Bronchial epithelial cell (primary cell): ENCODE results near the gene NIPA2. TPM values are rescaled to one million over a fixed set of nuclear protein-coding genes. Genes with fewer than 3 reads are reported as not detected.

Experiments used
- DNase-seq: peaks from one replicate; pipeline ENCODE4 v3.0.0-alpha.2; 2010; ENCODE audit warnings: low read depth
- FAIRE-seq: peaks from 2 replicates; lab custom pipeline; 2011; peaks lifted over from hg19 to GRCh38; lab: Jason Lieb, UNC
- H3K27me3 ChIP-seq: 2 replicates; pipeline ENCODE4 v1.5.1; 2011; ENCODE audit warnings: low read length; ENCODE audit not compliant: control insufficient read depth, insufficient read depth
- H3K36me3 ChIP-seq: 2 replicates; pipeline ENCODE4 v1.5.1; 2011; ENCODE audit warnings: low read length; ENCODE audit not compliant: control insufficient read depth, insufficient read depth
- H3K4me3 ChIP-seq: 2 replicates; pipeline ENCODE4 v1.5.1; 2011; ENCODE audit warnings: mild to moderate bottlenecking, low read depth, low read length, control low read depth
- CTCF ChIP-seq: IDR thresholded peaks from 2 replicates; pipeline ENCODE4 v1.5.1; 2011; ENCODE audit warnings: mild to moderate bottlenecking, moderate library complexity, low read length, control low read depth, inconsistent platforms; ENCODE audit not compliant: insufficient read depth, severe bottlenecking
- total RNA-seq: library from RNA; depleted of rRNA; stranded (reverse); fragments of >200 nt; gene quantifications from 2 replicates; pipeline ENCODE4 v1.2.1, GENCODE V29; 2014

The NIPA2 gene
- total RNA-seq, 1 donor from 2014 or later = 76.1 TPM

DNA sequence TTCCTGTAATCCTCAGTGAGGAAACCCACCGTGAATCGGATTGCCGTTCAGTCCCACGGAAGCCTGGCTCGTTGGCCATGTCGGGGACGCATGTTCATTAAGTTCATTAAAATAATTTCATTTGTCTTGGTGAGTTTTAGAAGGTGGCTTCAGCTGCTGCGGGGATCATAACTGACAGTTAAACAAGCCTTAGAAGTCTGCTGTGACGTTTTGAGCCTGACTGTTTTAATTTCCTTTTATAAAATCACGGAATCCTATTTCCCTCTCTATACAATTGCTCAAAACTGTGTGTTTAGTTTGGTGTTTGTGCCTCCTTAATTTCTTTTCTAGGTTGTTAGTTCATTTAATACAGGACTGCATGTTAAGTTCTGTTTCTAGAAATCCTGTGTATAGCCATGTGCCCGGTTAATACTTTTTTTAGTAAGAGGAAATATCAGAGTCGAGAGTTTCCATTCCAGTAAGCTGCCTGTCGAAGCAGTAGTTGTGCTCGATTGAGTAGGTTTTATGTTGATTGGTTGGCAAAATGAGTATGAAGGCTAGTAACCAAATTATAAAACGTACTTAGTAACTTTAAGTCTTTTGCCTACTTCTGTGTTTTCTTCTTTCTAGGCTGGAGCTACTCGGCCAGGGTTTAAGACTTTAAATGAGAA is 705 bp downstream of the NIPA2 start:
- TF ChIP-seq CTCF = no peak
- Histone ChIP-seq H3K4me3 (peak overlapping the region; percentile 94), H3K27me3 (no peaks in the 10 kb centered on the region), H3K36me3 (peaks cover 2% of the 10 kb centered on the region)
- no peak for FAIRE-seq
- peak; percentile 20 for DNase-seq

DNA sequence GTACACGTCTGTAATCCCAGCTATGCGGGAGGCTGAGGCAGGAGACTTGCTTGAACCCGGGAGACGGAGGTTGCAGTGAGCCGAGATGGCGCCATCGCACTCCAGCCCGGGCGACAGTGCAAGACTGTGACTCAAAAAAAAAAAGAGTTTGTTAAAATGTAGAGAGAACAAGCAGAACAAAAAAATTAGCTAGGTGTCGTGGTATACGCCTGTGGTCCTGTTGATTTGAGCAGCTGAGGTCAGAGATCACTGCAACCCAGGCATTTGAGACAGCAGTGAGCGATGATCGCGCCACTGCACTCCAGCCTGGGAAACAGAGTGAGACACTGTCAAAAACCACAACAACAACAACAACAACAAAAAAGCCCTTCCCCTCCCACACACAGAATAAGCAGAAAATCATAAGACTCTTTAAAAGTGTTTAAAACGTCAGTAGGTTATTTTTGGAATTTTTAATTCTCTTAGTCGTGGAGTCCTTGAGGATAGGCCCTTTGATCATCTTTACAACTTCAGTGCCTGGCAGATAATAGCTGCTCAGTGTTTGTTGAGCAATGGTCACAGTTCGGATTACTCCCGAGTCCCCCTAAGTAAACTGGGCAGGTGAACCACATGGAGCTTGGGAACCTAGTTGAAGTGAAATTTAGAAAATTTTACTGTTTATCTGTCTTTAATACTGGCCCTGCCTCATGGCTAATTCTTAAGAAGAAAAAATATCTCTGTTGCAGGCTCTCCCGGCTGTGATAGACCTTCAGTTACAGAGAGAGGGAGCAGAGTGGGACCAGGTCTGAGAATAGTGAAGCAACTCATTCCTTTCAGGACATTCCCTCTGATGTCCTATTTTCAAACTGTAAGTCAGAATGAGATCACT is 6.2 kb downstream of the NIPA2 start:
- H3K27me3 ChIP-seq = no peaks in the 10 kb centered on the region
- FAIRE-seq (no peak), DNase-seq (no peak)
- no peak overlapping the region for H3K4me3 ChIP-seq
- peaks cover 5% of the 10 kb centered on the region for H3K36me3 ChIP-seq
- TF ChIP-seq CTCF = no peak

DNA sequence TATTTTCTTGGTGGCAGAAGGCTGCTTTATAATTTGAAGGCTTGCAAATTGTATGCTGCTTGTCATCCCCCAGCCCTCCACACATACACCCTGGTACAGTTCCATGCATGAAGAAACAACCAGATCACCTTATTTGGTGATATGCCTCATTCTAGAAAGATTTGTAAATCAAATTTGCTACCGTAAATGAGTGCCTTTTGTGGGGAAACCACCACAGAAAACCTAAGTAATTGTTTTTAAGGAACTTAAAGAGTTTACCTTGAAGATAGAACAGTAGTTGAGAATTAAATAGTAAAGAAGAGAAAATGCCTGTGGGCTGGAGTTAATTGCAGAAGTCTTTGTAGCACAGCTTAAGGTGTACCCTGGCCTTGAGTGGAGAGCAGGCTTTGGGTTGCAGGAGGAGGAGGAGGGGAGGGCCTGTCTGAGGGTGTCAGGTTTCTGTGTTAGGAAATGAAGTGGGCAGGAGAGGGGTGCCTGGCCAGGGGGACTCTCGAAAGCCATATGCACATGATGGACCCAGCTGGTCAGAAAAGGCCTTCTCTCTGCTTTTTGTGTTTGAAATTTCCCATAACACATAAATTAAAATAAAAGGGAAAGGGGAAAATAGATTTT is 6.9 kb downstream of the NIPA2 start:
- Histone ChIP-seq H3K36me3 (peaks cover 5% of the 10 kb centered on the region), H3K4me3 (no peak overlapping the region), H3K27me3 (no peaks in the 10 kb centered on the region)
- DNase-seq (no peak), FAIRE-seq (no peak)
- TF ChIP-seq CTCF = no peak

DNA sequence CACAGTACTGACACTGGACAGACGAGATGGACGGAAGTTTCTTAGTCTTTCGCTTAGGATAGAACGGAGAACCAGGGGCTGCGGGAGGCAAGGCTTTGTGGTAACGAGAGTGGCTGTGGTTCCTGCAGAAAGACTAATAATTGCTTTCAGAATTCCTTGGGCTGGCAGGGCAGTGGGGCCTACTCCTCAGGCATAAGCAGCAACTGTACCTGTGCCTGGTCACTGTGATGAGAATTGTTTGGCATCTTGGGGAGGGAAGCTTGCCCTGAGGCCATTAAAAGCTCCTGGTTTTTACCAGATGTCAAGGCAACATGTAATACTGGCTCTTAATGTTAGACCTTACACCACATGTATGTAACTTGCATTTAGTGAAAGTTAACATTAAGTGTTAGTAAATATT is 7.6 kb downstream of the NIPA2 start:
- no peak for TF ChIP-seq CTCF
- Histone ChIP-seq H3K27me3 (no peaks in the 10 kb centered on the region), H3K36me3 (peaks cover 7% of the 10 kb centered on the region), H3K4me3 (no peak overlapping the region)
- DNase-seq = no peak
- FAIRE-seq = no peak

- peaks cover 10% of the 10 kb centered on the region for H3K36me3 ChIP-seq
Measured at GRCh38 chr15:22850055-22850454, 11.6 kb downstream of the NIPA2 start.

More at GRCh38 chr15:22850055-22850454, 11.6 kb downstream of the NIPA2 start:
- no peak for TF ChIP-seq CTCF
- Histone ChIP-seq H3K27me3 (no peaks in the 10 kb centered on the region), H3K4me3 (no peak overlapping the region)
- DNase-seq (no peak), FAIRE-seq (no peak)
